Activated T-cell treated with anti-CD3 and anti-CD28 coated beads for 48 hours (primary cell): ENCODE measurements around the gene CLCN7.
A peak's percentile ranks its signal among the peaks of the same experiment; 100 is the strongest.

Experiments used
- DNase-seq: peaks from one replicate; pipeline ENCODE4 v3.0.0-alpha.2; 2020; ENCODE audit warnings: low read depth

Gene CLCN7

DNA sequence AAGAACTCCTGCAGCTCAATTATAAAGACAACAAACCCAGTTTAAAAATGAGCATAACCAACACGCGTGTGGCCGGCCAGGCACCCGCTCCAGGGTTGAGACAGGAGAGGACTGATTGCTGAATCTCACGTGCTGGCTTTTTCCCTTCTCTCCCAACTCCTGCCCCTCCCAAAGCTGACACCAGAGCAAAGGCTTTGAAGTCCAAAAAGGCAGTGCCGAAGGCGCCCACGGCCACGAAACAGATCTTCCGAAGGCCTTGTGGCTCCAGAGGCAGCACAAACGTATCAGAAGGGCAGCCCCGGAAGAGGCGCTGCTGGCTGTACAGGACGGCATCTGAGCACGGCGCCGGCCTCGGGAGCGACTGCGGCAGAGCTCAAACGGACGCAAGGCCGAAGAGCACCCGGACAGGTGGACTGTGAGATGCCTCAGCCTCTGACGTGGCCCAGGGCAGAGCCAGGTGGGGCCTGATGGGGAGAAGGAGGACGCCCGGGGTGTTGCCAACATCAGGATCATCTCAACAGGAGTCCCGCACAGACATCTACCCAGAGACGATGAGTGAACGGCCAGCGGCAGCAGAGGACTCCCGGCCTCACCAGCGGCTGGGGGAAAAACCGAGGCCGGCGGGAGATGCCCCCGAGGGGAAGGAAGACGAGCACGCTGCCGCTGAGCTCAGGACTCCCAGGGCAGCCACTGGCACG, 10.5 kb downstream of the CLCN7 start:
- no peak for DNase-seq

DNA sequence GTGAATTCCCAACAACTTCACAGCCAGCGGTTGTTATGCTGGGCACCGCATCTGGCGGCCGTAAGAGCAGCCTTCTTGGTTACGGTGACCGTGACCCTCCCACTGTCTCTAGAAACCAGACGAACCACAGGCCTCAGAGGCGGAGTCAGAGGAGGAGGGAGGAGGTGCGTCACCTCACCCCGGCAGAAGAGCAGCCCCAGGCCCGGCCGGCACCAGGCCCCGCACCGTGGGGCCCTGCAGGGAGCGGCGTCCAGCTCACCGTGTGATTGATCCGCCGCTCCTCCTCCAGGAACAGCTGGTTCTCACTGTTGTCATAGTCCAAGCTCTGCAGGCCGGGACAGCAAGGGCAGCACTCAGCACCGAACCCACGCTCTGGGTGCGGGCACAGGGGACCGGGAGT, 13.7 kb downstream of the CLCN7 start:
- no peak for DNase-seq

DNA sequence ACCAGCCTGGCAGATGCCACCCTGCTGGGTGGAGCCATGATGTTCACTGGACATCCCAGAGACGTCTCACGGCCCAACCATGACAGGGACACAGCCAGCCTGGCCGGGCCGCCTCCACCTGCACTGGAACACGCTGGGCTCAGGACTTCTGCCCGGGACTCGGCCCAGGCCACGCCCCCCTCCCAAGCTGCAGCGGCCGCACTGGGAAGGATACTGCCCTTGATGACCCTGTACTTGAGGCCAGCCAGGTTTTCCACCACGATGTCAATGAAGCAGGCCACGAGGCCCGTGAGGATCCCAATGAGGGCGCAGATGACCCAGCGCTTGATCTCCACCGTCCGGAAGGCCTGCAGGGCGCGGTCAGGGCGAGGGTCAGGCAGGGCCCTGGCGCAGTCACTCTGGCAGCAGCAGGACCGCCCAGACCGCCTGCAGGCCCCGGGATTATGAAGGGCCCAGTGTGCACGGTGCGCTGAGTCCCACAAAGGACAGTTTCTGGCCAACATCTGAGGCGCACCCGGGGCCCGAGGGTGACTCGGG, 14.2 kb downstream of the CLCN7 start:
- no peak for DNase-seq

DNA sequence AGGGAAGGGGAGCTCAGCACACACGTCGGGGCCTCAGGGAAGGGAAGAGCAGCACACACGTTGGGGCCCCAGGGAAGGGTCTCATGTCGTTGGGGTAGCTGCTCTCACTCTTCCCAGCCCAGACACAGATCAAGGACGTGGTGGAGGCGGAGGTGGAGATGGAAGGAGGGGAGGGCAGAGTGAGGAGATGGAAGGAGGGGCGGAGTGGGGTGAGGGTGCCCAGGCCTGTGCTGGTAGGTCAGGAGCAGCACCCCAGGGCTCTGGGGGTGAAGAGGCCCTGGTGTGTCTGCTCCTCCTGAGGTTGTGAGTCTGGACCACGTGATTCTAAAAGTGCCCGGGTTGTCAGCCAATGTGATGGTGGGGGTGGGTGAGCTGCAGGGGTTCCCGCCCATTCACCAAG, 14.9 kb downstream of the CLCN7 start:
- no peak for DNase-seq

DNA sequence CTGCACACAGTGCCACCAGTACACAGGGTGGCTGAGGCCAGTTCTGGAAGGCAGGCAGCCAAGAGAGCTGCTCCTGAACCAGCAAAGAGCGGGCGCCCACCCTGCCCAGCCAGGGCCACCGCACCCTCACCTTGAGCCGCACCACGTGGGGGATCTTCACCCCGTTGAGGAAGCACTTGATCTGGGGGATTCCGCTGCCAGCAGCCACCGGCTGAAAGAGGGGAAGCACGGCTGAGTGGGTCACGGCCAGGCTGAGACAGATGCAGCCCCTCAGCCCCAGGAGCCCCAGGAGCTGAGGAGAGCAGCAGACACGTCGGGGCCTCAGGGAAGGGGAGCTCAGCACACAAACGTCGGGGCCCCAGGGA, 15.9 kb downstream of the CLCN7 start:
- DNase-seq = no peak

DNA sequence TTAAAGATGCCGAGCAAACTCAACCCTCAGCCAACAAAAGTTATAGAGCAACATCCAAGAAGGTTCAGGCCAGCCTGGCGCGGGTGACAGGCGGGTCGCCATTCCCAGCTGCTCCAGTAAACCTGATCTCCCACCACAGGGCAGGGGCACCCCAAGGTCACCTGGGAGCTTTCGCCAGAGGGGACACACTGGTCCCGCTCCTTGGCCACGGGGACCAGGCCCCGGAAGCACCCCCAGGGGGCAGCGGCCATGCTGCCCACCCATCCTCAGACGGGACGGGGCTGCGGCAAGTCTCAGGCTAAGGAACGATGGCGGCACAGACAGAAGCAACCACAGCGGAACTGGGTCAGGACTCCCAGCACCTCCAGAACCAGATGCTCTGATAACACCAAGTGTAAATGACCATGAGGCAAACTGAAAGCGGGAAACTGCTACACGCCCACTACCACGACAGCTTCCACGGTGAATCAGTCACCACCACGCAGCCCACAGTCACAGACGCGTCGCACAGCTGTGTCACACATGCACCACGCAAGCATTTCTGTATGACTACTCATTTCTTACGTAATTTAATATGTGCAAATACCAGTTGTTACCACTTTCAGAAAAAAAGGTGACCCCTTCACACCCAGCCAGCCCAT, 16.4 kb downstream of the CLCN7 start:
- DNase-seq = peak; percentile 42

DNA sequence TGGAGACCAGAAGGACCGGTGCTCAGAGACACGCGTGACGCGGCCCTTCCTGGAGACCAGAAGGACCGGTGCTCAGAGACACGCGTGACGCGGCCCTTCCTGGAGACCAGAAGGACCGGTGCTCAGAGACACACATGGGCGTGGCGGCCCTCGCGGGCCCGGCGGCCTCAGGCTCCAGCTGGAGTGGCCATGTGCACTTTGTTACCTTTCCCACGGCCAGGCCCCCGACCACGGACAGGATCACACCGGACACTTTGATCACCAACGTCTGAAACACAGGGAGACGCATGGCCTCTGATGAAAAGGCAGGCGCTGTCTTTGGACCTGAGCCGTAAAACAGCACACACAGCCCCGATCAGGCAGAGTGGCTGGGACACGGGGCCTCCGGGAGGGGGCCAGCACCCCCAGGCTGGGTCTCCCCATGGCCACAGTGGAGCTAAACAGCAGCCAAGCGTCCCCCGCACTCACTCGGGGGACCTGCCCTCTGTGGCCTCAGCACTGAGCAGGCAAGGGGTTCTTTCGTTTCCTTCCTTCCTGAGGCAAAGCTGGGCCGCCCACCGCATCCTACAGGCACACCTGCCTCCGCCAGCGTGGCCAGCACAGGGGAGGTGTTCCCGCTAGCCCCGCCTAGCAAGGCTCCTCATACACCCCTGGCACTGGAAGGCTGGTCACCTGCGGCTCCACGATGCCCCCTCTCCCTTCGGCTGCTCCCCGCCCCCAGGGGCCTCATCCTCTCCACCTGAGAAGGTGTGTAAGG, 17.2 kb downstream of the CLCN7 start:
- no peak for DNase-seq

DNA sequence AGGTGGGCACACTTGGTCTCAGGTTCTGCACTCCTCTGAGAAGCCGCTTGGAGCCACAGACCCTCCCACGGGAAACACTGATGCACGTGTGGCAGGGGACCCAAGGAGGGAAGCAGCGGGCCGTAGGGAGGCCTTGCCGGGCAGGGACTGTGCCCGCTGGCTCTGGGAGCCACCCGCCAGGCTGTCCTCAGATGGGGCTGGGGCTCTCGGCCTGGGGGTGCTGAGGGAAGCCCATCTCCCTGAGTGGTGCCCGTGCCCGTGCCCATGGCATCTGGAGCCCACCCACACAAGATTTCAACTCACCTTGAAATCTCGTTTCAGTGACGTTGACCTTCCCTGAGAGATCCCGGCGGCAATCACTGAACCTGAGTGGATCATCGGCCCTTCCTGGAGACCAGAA, 17.9 kb downstream of the CLCN7 start:
- DNase-seq = no peak

DNA sequence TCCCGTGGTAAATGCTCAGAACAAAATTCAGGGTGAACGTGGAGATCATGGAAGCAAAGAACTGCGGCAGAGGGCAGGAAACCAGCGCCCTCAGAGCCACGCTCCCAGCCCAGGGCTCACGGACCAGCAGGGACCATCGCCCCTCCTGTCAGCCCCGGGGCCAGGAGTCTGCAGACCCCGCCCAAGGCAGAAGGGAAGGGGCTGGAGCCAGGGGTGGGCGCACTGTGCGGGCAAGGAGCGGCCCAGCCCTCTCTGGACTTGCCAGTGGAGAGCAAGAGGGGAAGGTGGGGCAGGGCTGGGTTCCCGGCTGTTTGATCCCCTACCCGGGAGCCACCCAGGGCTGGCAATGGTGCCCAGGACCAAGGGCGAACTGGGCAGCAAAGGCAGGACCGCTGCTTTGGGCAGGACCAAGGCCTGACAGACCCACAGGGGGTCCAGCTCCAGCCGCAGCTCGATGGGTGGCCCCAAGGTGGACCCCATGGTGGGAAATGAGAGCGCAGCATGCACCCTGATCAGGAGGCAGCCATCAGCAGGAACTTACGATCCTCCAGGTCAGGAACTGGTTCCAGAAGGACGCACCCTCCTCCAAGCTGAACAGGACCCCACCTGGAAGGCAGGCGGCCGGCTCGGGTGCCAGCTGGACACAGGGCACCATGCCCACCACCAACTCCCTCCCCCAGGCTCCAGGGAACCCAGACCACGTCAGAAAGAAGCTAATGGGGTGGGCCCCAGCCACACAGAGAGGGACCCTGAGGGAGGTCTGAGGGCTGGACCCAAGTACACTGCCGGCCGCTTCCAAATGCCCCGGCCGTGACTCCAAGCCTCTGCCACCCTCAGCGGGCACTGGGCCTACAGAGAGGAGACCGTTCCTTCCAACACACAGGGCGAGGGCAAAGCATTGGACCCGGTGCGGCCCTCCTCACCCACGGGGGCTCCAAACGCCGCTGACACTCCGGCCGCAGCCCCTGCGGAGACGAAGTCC, 19.3 kb downstream of the CLCN7 start:
- no peak for DNase-seq

DNA sequence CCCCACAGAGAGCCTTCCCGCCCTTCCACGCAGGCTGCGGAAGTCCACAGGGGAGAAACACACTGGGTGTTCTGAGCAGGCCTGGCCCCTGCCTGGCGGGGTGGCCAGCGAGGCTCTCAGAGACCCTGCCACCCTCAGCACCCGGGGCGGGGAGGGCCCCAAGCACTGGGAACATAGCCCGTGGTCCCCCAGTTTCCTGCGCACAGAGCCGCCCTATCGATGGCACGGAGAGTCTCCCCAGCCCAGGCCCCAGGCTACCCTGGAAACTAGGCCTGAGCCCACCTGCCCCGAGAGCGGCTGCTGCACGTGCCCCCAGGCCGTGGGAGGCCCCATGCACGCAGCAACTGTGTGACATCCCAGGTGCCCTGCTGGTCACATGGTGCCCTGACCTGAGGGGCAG, 20.3 kb downstream of the CLCN7 start:
- DNase-seq = no peak

DNA sequence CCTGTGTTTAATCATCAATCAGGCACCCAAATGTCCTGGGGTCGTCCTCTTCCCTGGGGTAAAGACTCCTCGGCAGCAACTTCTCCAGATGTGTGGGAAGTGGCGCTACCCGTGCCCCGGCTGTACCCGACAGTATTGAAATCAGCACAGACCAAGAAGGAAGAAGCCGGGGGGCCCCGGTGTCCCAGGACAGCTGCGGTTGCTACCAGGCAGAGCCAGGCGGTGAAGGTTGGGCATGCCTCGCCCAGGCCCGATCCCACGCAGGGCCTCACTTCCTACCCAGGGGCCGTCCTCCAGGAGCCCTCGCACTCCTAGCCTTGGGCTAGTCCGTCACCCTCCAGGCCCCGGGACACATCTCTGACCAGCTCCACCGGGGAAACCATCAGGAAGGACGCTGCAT, 21.5 kb downstream of the CLCN7 start:
- DNase-seq = no peak

DNA sequence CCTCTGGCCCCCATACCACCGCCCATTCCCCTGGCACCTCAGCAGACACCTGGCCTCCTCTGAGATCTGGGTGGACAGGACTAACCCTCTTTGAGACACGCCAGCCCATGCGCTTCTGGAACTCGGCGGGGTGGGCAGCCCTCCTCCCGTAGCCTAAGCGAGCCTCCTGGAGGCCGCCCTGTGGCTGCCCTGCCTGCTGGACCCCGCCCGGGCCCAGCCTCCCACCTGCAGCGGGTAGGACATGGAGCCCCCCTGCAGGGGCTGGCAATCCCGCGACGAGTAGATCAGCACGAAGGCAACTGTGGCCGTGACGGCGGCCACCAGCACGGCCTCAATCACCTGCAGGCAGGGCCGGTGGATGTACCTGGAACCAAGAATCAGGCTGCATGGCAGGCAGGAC, 22.3 kb downstream of the CLCN7 start:
- no peak for DNase-seq

DNA sequence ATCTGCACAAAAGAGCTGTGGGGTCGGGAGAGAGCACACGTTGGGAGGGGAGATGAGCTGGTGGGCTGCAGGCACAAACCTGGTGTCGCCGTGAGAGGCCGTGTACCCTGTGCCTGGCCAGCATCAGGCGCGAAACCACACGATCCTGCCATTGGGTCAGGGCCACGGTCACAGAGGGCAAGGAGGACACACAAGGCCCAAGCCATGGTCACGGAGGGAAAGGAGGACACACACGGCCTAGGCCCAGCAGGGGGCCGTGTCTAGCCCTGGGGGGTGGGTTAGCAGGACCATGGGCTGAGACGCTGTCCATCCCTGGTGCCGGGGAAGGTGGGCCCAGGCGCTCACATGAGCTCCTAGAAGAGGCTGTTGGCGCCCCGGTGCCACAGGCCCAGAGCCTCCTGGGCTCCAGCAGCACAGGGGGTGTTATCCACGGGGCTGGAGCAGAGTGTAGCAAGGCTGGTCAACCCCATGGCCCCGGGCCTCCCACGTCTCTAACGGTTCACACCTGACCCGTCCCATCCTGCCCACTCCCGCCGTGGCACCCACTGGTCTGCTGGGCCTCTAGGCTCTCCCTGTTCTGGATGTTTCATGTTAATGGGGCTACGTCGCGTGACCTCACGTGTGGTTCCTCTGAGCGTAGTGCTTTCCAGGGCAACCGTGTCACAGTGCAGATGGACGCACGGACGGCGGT, 23.0 kb downstream of the CLCN7 start:
- no peak for DNase-seq

DNA sequence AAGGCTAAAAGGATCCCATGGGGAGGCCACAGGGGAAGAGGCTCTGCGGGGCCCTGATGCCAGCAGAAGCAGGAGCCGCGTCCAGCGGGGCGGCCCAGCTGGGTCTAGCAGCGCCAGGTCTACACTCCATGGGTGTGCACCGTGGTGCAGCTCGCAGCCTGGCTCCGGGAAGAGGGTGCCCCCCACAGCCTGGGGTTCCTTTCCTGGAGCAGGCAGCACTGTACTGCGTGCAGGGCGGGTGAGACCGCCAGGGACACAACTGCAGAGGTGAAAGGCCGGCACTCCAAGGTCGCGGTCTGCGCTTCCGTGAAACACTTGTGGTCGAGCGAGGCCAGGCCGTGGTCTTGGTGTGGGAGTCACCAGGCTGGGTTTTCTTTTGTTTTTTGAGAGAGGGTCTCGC, 24.0 kb downstream of the CLCN7 start:
- no peak for DNase-seq

DNA sequence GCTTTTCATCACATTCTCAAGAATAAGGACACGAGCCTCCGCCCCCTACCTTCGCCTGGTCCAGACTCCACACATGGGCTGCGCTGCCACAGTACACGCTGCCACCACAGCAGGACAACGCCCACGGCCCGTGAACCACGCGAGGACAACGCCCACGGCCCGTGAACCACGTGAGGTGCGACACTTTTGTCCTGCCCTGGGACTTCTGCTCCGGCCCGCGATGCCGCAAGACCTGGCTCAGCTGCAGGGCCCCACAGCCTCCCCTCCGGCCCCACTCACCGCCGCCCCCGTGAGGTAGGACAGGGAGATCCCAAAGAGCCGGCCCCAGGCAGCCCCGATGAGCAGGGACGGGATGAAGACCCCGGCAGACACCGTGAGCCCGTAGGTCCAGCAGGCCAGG, 24.6 kb downstream of the CLCN7 start:
- DNase-seq = no peak

DNA sequence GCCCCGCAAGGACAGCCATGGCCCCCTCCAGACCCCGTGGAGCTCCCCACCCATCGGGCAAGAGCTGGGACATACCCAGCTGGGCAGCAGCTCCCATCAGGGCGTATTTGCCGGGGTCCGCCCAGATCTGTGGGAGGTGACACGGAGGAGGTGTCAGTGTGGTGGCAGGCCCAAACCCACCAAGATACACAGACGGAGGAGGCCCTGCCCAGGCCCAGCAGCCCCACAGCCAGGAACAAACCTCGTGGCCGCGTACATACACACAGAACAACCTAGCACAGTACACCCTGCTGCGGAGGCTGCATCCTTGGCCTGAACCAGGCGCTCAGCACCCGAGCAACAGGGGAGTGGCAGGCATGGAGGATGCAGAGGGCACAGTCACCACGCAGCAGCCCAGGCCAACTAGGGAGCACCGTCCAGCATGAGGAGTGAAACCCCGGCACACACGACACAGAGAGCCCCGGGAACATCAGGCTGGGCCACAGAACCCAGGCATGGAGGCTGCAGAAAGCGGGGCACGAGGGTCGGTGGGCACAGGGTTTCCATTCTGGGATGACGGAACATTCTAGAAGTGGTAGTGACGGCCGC, 25.5 kb downstream of the CLCN7 start:
- DNase-seq = no peak

DNA sequence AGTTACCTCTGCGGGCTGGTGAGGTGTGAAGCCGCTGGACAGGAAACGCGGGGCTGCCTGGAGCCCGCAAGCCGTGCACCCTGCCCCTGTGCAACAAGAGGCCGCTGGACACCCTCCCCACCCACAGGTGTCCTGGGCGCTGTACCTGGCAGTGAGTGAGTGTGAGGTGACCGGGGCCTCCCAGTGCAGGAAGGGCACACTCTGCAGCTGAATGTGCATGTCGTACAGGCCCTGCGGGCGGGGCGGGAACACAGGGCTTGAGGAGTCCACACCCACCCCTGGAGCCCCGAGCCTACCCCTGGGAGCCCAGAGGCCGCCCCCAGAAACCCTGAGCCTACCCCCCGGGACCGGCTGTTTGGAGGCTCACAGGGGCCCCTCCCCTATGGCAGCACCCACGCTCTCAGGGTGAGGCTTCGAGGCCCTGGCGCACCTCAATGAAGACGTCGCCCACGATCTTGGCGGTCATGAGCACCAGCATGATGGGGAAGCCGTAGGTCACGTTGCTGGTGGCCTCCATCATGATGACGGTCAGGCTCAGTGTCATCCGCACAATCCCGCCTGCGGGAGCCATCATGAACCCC, 26.2 kb downstream of the CLCN7 start:
- DNase-seq = no peak

DNA sequence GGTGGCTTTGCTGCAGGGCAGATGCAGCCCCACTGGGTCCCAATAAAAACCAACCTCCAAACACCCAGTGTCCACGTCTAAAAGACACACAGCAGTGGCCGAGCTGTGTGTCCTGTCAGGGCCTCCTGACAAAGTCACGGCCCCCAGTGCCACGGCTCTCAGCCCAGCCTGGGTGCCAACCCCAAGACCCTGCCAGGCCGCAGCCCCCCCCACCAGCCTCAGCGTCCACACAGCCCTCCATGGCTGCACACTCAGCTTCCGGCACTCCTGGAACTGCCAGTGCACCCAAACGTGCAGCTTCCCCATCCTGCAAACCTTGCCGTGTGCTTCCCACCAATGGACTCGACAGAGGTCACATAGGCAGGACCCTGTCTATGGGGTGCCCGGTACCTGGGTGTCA, 26.9 kb downstream of the CLCN7 start:
- DNase-seq = no peak

DNA sequence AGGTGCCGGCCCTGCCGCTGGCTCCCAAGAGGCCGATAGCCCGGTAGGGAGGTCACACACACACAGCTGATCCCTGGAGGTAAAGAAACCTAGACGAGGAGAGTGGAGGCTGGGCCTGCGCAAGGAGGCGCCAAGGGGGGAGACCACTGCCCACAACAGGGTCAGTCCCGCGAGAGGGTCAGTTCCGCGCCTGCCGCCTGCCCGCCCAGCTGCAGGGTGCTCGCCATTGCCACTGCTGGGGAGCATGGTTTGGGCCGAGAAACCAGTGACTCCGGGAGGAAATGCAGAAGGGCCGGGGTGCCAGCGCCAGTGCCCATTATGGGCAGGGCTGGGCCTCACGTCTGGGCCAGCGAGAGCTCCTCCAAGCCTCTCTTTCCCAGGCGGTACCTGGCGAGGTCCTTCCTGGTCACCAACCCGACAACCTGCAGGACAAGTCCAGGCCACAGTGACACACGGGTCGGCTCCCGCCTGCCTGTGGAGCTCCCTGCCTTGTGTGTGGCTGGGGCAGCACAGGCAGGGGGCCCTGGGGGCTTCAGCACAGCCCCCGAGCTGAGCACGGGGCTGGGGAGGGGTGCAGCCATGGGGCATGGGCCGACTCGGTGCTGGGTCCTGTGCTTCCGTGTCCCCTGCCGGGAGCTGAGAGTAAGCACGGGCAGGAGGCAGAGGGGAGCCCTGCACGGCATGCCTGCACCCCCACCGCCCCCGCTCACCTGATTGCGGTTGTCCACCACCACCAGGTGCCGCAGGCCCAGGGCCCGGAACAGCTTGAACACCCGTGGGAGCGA, 28.3 kb downstream of the CLCN7 start:
- no peak for DNase-seq
